Upper lobe of right lung (tissue), 1 donor: ENCODE measurements around the gene PIK3CD. TPM values are rescaled to one million over a fixed set of nuclear protein-coding genes. Genes with fewer than 3 reads are reported as not detected.

Source experiments
- ATAC-seq: fragments of 200-7000 bp; cut with Tn5 transposase; one replicate; pipeline ENCODE4 v1.9.1; 2020; ENCODE audit warnings: mild to moderate bottlenecking, moderate library complexity
- DNase-seq: peaks from one replicate; pipeline ENCODE4 v3.0.0-alpha.2; 2020
- H3K27ac ChIP-seq: fragments of 200-600 bp; one replicate; pipeline ENCODE4 v1.8.0; 2022
- H3K27me3 ChIP-seq: fragments of 200-600 bp; one replicate; pipeline ENCODE4 v1.8.0; 2022; ENCODE audit warnings: mild to moderate bottlenecking
- H3K36me3 ChIP-seq: fragments of 200-600 bp; one replicate; pipeline ENCODE4 v1.8.0; 2022
- H3K4me1 ChIP-seq: fragments of 200-600 bp; one replicate; pipeline ENCODE4 v1.8.0; 2022
- H3K4me3 ChIP-seq: fragments of 200-600 bp; one replicate; pipeline ENCODE4 v1.8.0; 2022; ENCODE audit warnings: mild to moderate bottlenecking
- H3K9me3 ChIP-seq: fragments of 200-600 bp; one replicate; pipeline ENCODE4 v1.8.0; 2022
- CTCF ChIP-seq: fragments of 200-600 bp; IDR thresholded peaks from one replicate; pipeline ENCODE4 v1.8.0; 2022; ENCODE audit warnings: antibody characterized with exemption
- intact Hi-C: fragments of 100-400 bp; cut with DNase I; formaldehyde crosslinking; loops from one replicate; pipeline ENCODE4 v1.11.0; 2022
- total RNA-seq: library from RNA; stranded (reverse); fragmentation: NEBNext Ultra II Directional; extraction: Animal tissue kit (Norgen Biotek cat#: 25700); gene quantifications from one replicate; pipeline ENCODE4 v1.2.1, GENCODE V29; 2021
- donor health status: DM: no; HTN: yes; CAD: no; lungs with severe emphysema.

Gene PIK3CD
- total RNA-seq, 1 donor from 2014 or later = 18.2 TPM

DNA sequence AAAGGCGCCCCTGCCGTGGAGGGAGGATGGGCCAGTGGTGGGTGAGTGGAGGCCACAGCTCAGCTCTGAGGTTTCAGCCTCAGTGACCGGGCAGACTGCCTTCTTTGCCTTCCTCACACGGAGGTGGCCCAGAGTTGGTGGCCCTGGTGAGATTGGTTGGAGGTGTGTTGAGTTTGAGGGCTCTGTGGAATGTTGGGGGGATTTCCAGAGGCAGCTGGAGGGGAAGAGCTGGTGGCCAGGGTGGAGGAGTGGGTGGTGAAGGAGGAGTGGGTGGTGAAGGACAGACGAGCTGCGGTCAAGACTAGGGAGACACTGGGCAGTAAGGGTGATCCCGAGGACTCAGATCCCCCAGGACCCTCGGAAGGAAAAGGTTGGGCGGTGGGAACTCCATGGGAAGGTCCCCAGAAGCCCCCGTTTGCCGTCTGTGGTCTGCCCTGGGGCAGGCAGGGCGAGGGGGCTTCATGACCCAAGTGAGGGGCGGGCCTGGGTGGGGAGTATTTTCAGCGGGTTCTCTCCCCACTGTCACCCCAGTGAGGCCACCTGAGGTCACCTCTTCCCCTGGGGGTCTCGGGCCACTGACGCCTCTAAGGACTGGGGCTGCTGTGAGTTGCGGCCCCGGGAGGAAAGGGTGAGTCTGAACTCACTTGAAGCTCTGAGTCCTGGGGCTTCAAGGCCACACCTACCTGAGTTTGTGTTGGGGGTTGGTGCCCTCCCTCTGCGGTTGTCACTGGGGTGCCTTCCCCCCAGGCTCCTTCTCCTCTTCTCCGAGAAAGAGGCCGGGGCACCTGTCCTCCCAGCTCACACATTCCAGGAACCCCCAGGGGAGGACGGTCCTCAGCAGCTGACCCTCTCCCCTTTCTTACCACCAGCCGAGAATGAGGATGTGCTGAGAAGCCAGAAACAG is 22.7 kb upstream of the PIK3CD start:
- no peak overlapping the region for H3K4me3 ChIP-seq
- no peaks in the 10 kb centered on the region for H3K36me3 ChIP-seq
- DNase-seq (no peak), ATAC-seq (no peak)
- intact Hi-C loops = loop anchor here (10.0 kb wide), 1 partner anchor 236 kb away; no protein-coding TSS in a partner anchor
- no peaks in the 10 kb centered on the region for H3K9me3 ChIP-seq
- H3K4me1 ChIP-seq = no peaks in the 10 kb centered on the region
- no peaks in the 10 kb centered on the region for H3K27me3 ChIP-seq
- peak overlapping the region; percentile 17 for H3K27ac ChIP-seq
- no peak for TF ChIP-seq CTCF

- Histone ChIP-seq H3K36me3 (no peaks in the 10 kb centered on the region), H3K27ac (peak overlapping the region; percentile 71), H3K9me3 (no peaks in the 10 kb centered on the region), H3K27me3 (no peaks in the 10 kb centered on the region), H3K4me3 (peak overlapping the region; percentile 34), H3K4me1 (no peaks in the 10 kb centered on the region)
- TF ChIP-seq CTCF = no peak
- DNase-seq (peak; percentile 87), ATAC-seq (peak; percentile 74)
- intact Hi-C loops = loop anchor here (10.0 kb wide), 1 partner anchor 235 kb away; no protein-coding TSS in a partner anchor
Measured at GRCh38 chr1:9629445-9630201, 21.9 kb upstream of the PIK3CD start.

DNA sequence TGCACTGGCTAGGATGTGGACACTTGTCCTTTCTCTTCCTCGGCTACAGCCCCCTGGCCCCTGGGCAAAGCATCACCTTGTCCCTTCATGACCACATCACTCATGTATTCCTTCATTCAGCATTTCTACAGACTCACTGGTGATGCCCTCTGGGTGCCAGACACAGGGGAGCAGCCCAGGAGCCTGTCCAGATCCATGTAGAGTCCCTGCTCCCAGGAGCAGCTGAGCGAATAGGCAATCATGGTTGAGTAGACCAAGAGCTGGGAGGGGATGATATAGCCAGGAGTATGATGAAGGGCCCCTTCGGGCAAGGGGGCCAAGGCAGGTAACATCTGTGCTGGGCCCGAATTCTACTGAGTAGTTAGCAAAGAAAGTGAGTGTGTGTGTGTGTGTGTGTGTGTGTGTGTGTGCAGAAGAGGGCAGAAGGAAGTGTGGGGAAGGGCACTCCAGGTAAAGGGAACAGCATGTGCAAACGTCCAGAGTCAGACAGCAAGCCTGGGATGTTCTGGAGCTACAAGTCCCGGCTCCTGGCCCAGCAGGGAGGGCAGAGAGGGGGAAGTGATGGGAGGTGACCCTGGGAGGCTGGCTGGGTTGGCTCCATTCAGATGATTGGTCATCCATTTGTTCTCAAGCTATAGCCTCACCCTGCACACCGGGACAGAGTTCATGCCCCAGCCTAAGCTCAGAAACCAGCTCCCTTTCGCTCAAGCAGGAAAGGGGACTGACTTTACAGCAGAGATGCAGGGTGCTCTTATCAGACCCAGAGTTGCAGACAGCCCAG is 21.0 kb upstream of the PIK3CD start:
- no peak for ATAC-seq
- peak overlapping the region; percentile 34 for H3K4me3 ChIP-seq
- H3K27ac ChIP-seq = peak overlapping the region; percentile 71

GRCh38 chr1:9631613-9632012 is 19.9 kb upstream of the PIK3CD start:
- ATAC-seq (no peak), DNase-seq (no peak)
- TF ChIP-seq CTCF = no peak
- Histone ChIP-seq H3K36me3 (no peaks in the 10 kb centered on the region), H3K9me3 (no peaks in the 10 kb centered on the region), H3K4me1 (no peaks in the 10 kb centered on the region), H3K27ac (no peak overlapping the region), H3K27me3 (no peaks in the 10 kb centered on the region), H3K4me3 (no peak overlapping the region)
- intact Hi-C loops = no loop called here

More for the DNA sequence above, 21.0 kb upstream of the PIK3CD start:
- DNase-seq = no peak
- Histone ChIP-seq H3K9me3 (no peaks in the 10 kb centered on the region), H3K36me3 (no peaks in the 10 kb centered on the region), H3K27me3 (no peaks in the 10 kb centered on the region), H3K4me1 (no peaks in the 10 kb centered on the region)
- intact Hi-C loops = no loop called here
- no peak for TF ChIP-seq CTCF

DNA sequence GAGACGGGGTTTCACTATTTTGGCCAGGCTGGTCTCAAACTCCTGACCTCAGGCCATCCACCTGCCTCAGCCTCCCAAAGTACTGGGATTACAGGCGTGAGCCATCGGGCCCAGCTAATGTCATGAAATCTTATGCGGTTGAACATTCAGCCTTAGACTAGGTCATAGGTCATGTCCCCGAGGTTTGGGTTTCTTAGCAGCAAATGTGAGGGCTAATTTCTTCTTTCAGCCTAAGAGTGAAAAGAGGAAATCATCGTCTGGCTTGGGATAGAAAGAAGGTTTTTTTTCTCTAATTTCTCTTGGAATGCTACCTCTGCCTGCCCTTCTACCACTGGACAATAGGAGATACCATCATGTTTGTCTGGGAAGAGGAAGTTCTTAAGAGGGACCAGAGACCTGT is 18.0 kb upstream of the PIK3CD start:
- no peak for DNase-seq
- no peaks in the 10 kb centered on the region for H3K36me3 ChIP-seq
- H3K9me3 ChIP-seq = no peaks in the 10 kb centered on the region
- peak; percentile 6 for ATAC-seq
- TF ChIP-seq CTCF = no peak
- no peak overlapping the region for H3K4me3 ChIP-seq
- H3K27me3 ChIP-seq = no peaks in the 10 kb centered on the region
- no peak overlapping the region for H3K27ac ChIP-seq
- H3K4me1 ChIP-seq = no peaks in the 10 kb centered on the region
- intact Hi-C loops = no loop called here
